Measurements from ENCODE around the gene TMEM176A.

- TF ChIP-seq POLR2A (IDR thresholded peaks at IDR 0.05) (no peak), CTCF (IDR thresholded peaks at IDR 0.05) (no peak)
Observed at GRCh38 chr7:150846291-150847115, 45.9 kb downstream of the TMEM176A start.

All from breast epithelium (tissue), 3 donors.